ENCODE data around the gene PLIN1.

DNA sequence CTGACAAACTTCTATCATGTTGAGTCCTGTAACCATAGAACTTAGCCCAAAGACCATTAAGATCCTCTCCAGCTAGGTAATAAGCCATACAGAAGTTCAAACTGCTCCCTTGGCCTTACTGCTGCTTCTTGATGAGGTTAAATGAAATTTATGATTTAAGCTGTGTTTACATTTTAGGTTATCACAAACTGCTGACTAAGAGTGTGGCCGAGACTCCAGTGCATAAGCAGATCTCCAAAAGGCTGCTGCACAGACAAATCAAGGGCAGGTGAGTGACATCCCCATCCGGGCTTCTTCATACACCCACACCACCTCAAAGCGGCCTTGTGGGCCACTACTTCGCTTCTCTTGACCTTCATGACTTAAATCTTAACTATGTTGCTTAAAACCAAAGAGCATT is 62.9 kb downstream of the PLIN1 start:
- TF ChIP-seq, protein P1, sequence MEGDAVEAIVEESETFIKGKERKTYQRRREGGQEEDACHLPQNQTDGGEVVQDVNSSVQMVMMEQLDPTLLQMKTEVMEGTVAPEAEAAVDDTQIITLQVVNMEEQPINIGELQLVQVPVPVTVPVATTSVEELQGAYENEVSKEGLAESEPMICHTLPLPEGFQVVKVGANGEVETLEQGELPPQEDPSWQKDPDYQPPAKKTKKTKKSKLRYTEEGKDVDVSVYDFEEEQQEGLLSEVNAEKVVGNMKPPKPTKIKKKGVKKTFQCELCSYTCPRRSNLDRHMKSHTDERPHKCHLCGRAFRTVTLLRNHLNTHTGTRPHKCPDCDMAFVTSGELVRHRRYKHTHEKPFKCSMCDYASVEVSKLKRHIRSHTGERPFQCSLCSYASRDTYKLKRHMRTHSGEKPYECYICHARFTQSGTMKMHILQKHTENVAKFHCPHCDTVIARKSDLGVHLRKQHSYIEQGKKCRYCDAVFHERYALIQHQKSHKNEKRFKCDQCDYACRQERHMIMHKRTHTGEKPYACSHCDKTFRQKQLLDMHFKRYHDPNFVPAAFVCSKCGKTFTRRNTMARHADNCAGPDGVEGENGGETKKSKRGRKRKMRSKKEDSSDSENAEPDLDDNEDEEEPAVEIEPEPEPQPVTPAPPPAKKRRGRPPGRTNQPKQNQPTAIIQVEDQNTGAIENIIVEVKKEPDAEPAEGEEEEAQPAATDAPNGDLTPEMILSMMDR (conservative IDR thresholded peaks at IDR 0.05 in 1 of 2, IDR thresholded peaks at IDR 0.05 in 1 of 2; ENCODE audit: extremely low read depth in 1 of 2, insufficient read depth in 1 of 2, low read depth in 1 of 2, low read length in 2 of 2): no peak
- TF ChIP-seq EZH2 (IDR thresholded peaks at IDR 0.05; ENCODE audit: borderline replicate concordance, low read length): no peak
